ENCODE results near the gene CHCHD1. TPM values are rescaled to one million over a fixed set of nuclear protein-coding genes. Genes with fewer than 3 reads are reported as not detected.

CHCHD1 gene
- total RNA-seq, 1 experiment from 2014 or later, result 36.6 TPM

DNA sequence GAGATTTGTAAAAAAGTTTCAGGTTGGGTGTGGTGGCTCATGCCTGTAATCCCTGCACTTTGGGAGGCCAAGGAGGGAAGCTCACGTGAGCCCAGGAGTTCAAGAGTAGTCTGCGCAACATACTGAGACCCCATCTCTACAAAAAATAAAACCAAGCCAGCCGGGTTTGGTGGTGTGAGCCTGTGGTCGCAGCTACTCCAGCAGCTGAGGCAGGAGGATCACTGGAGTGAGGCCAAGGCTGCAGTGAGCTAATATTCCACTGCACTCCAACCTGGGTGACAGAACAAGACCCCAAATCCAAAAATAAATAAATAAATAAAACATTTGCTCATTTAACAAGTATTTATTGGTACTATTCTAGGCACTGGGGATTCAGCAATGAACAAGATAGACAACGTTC is 1.5 kb upstream of the CHCHD1 start:
- H3K4me2 ChIP-seq (ENCODE audit: low read length), result peak overlapping the region; percentile 76
- H3K36me3 ChIP-seq (ENCODE audit: control insufficient read depth in 1 of 2, insufficient read depth in 2 of 2, low read length in 2 of 2), result peaks cover 14% of the 10 kb centered on the region in 2 experiments
- no peaks in the 10 kb centered on the region for H3K27me3 ChIP-seq (ENCODE audit: insufficient read depth, low read length)
- no peaks in the 10 kb centered on the region for H3K9me3 ChIP-seq (ENCODE audit: control insufficient read depth in 1 of 2, insufficient read depth in 1 of 2, low read depth in 1 of 2, low read length in 2 of 2)
- 0 out of 2 replicates have a peak overlapping the region, but pooled peaks have one; percentile 86 for H3K9ac ChIP-seq (ENCODE audit: low read length)
- no peak for ATAC-seq
- no peak overlapping the region for H2AFZ ChIP-seq (ENCODE audit: low read depth, low read length, poor library complexity, severe bottlenecking)
- intact Hi-C loops (cut with micrococcal nuclease), result no loop called here
- H3K4me3 ChIP-seq (replicated peaks in 1 of 2; ENCODE audit: low read depth in 1 of 2, low read length in 2 of 2), result peak overlapping the region; percentile 68 to 80; a peak in 3 of 4 replicates
- DNase-seq (ENCODE audit: low read depth, low spot score), result no peak
- no TSS peak for BruUV-seq (replicated peaks)
- H3K9me2 ChIP-seq (ENCODE audit: insufficient read depth), result no peaks in the 10 kb centered on the region
- TF ChIP-seq SIN3A (IDR thresholded peaks at IDR 0.05; ENCODE audit: low read depth), result peak; percentile 8; the same call in 1 of the 2 replicates
- no peak for TF ChIP-seq CBX3 (IDR thresholded peaks at IDR 0.05; ENCODE audit: low read depth)
- CTCF ChIA-PET, result no interaction called here
- POLR2A ChIA-PET, result interaction anchor here (2.5 kb wide), 1 partner anchor 8 kb away, joined by 27 read pairs; a partner anchor contains a TSS
- H4K20me1 ChIP-seq (ENCODE audit: insufficient read depth), result no peaks in the 10 kb centered on the region
- H3K27ac ChIP-seq (ENCODE audit: low read depth, low read length), result no peak overlapping the region; the same call in 1 of the 2 replicates
- H3K79me2 ChIP-seq (ENCODE audit: insufficient read depth, low read length), result peaks cover 74% of the 10 kb centered on the region
- RAD21 ChIA-PET (ENCODE audit: low non-redundant PET in 1 of 2, low total read pairs in 2 of 2, uncharacterized antibody in 2 of 2, unreplicated experiment in 2 of 2), result no interaction called here
- peaks cover 14 to 30% of the 10 kb centered on the region in 2 experiments for H3K4me1 ChIP-seq (ENCODE audit: control insufficient read depth in 1 of 2, insufficient read depth in 2 of 2, low read length in 2 of 2)

DNA sequence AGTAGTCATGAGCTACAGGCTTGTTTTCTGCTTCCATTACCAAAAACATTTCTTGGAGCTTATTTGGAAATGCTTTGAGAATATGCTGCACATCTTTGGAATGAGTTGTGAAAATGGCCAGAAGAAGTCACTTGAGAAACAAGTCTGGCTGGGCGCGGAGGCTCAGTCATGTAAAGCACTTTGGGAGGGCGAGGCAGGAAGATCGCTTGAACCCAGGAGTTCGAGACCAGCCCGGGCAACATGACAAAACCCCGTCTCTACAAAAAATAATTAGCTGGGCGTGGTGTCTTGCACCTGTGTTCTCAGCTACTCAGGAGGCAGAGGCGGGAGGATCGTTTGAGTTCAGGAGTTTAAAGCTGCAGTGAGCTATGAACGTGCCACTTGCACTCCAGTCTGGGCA is 882 bp upstream of the CHCHD1 start:
- Histone ChIP-seq H3K79me2 (ENCODE audit: insufficient read depth, low read length) (peaks cover 69% of the 10 kb centered on the region), H3K9me3 (ENCODE audit: control insufficient read depth in 1 of 2, insufficient read depth in 1 of 2, low read depth in 1 of 2, low read length in 2 of 2) (no peaks in the 10 kb centered on the region), H3K27ac (ENCODE audit: low read depth, low read length) (peak overlapping the region; percentile 71; the same call in 1 of the 2 replicates), H3K4me2 (ENCODE audit: low read length) (peak overlapping the region; percentile 76), H3K9me2 (ENCODE audit: insufficient read depth) (no peaks in the 10 kb centered on the region), H3K9ac (ENCODE audit: low read length) (peak overlapping the region; percentile 86), H3K4me1 (ENCODE audit: control insufficient read depth in 1 of 2, insufficient read depth in 2 of 2, low read length in 2 of 2) (peaks cover 14 to 30% of the 10 kb centered on the region in 2 experiments), H3K36me3 (ENCODE audit: control insufficient read depth in 1 of 2, insufficient read depth in 2 of 2, low read length in 2 of 2) (peaks cover 8 to 9% of the 10 kb centered on the region in 2 experiments; a peak in 3 of 4 replicates), H3K27me3 (ENCODE audit: insufficient read depth, low read length) (no peaks in the 10 kb centered on the region), H2AFZ (ENCODE audit: low read depth, low read length, poor library complexity, severe bottlenecking) (no peak overlapping the region), H3K4me3 (replicated peaks in 1 of 2; ENCODE audit: low read depth in 1 of 2, low read length in 2 of 2) (peak overlapping the region; percentile 68 to 80), H4K20me1 (ENCODE audit: insufficient read depth) (no peaks in the 10 kb centered on the region)
- RAD21 ChIA-PET (ENCODE audit: low non-redundant PET in 1 of 2, low total read pairs in 2 of 2, uncharacterized antibody in 2 of 2, unreplicated experiment in 2 of 2), result no interaction called here
- TF ChIP-seq POLR2AphosphoS5 (IDR thresholded peaks at IDR 0.05; ENCODE audit: low read depth, low read length) (peak; percentile 38; the same call in 1 of the 2 replicates), ELF1 (IDR thresholded peaks at IDR 0.05; ENCODE audit: borderline replicate concordance, low read depth) (no peak)
- intact Hi-C loops (cut with micrococcal nuclease), result loop anchor here (1.0 kb wide), 1 partner anchor 9 kb away; a partner anchor contains a TSS
- POLR2A ChIA-PET, result interaction anchor here (1.4 to 2.5 kb wide), 2 partner anchors 9 to 13 kb away, joined by 3 to 27 read pairs; a partner anchor contains a TSS
- no TSS peak for BruUV-seq (replicated peaks)
- ATAC-seq (no peak), DNase-seq (ENCODE audit: low read depth, low spot score) (no peak)
- CTCF ChIA-PET, result no interaction called here
